ENCODE results near the gene ANKZF1.
"Not testable (repeated sequence)": the region's sequence is repeated elsewhere in the genome, so short reads cannot be mapped to it uniquely, and the experiment has no call there.

Gene ANKZF1

DNA sequence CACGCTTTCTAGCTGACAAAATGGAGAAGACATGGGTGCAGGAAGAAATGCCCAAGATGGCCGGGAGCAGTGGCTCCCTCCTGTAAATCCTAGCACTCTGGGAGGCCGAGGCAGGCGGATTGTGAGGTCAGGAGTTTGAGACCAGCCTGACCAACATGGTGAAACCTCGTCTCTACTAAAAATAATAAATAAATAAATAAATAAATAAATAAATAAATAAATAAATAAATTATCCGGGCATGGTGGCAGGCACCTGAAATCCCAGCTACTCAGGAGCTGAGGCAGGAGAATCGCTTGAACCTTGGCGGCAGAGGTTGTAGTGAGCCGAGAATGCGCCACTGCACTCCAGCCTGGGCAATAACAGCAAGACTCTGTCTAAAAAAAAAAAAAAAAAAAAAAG lies 29.3 kb downstream of the ANKZF1 start:
- DNase-seq = not testable (repeated sequence)

DNA sequence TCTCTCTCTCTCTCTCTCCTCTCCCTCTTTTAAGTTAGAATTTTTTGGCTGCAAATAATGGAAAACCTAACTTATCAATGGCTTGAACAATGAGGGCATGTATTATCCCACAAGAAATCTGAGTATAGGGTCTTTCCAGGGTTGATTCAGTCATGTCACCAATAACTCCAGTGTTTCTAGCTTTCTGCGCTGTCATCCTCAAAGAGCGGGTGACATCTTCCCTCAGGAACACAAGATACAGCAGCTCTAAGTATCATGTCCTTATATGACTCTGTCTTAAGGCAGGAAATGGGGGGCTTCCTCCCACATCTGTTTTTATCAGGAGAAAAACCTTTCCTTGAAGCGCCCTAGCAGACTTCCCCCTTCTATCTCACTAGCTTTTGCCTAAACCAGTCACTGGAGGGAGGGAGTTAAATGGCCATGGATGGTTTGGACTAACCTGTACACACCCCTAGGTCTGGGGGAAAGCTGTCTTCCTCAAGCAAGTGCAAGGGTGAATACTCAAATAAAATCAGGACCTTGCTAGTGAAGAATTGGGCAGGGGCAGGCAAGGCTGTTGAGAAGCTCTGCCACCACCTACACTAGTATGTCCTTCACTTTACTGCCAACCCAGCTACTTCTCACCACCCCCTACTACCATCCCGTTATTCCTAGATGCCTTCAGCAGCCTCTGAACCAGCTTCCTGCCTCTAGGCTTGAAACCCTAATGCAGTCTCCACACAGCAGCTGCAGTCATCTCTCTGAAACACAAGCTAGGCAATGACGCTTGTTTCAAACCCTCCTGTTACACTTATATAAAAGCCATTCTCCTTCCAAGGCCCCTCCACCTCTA lies 31.6 kb downstream of the ANKZF1 start:
- DNase-seq = no peak

DNA sequence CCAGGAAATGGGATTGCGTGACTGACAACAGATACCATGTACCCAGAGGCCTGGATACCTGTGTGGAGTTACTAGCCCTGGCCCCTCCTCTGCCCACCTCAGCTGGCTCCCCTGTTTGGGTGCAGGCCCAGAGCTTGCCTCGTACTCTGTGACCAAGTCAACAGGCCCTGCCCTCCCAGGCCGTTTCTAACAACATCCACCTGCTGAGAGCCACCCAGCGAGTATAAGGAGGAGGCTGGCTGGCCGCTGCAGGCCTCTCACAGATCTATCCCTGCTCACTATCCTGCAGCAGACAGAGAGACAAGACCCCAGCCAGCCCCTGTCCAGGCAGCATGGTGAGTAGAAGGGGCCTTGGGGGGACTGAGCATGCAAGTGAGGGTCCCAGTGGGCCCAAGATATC lies 36.6 kb downstream of the ANKZF1 start:
- no peak for DNase-seq

DNA sequence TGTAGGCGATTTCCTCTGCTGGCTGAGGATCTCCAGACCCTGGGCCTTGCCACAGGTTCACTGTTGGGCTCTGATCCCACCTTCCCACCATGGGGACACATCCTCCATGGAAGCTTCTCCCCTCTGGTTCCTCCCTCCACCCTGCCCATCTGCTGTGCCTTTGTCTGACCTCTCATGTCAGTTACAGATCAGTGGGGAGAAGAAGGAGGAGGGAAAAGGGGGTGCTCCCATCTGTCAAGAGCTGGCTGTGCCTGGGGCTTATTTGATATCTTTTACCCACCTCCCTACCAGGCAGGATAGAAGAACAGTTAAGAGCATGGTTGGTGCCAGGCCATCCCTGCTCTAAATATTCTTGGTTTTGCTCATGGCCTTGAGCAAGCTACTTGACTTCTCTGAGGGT lies 37.3 kb downstream of the ANKZF1 start:
- peak; percentile 53 for DNase-seq

DNA sequence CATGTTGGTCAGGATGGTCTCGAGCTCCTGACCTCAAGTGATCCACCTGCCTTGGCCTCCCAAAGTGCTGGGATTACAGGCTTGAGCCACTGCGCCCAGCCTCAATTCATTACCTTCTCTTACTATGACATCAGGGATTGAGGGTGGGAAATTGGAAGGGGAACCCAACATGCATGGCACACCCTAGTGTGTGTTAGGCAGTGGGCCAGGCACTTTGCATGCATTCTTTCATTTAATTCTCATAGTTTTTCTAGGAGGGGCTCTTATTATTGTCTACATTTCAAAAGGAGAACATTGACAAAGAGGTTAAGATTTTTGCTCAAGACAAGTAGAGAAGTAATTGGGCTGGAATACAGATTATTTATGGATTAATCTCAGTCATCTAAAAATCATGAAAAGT lies 38.7 kb downstream of the ANKZF1 start:
- no peak for DNase-seq

DNA sequence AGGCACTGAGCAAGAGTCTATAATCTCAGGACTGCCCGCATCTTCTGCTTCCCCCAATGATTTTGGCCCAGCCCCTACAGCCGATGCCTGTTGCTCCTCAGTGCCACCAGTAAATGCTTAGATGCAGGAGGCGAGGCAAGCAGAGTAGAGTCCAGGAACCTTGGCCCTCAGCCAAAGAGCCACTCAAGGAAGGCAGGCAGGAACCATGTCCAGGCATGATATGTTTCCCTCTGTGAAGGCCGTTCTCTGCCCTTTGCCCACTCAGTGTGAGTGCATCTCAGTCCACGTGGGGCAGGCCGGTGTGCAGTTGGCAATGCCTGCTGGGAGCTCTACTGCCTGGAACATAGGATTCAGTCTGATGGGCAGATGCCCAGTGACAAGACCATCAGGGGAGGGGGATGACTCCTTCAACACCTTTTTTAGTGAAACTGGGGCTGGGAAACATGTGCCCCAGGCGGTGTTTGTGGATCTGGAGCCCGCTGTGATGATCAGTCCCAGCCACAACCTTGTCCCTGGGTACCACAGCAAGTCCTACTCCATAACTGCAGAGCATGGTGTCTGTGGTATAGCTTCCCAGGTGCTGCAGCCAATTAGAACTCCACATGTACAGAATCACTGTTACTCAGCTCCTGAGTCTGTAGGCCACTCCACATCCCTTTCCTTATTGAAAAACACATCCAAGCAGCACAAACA lies 39.9 kb downstream of the ANKZF1 start:
- DNase-seq = no peak

DNA sequence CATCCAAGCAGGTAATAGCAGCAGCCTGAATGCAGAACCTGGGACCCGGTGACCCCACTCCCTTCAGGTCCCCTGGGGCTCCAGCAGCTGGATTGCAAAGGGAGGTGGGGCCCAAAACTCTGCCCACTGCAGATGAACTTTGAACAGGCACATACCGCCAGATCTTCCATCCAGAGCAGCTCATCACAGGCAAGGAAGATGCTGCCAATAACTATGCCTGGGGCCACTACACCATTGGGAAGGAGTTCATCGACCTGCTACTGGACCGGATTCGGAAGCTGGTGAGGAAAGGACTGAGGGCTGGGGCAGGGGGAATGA lies 40.4 kb downstream of the ANKZF1 start:
- no peak for DNase-seq

DNA sequence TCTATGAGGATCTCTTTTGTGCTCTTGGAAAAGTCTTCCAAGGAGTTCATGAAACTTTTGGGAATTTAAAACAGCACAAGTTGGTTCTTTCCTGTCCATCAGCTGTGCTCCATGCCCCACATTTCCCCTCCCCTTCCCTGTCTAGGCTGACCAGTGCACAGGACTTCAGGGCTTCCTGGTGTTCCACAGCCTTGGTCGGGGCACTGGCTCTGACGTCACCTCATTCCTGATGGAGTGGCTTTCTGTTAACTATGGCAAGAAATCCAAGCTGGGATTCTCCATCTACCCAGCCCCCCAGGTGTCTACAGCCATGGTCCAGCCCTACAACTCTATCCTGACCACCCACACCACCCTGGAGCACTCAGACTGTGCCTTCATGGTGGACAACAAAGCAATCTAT lies 41.4 kb downstream of the ANKZF1 start:
- no peak for DNase-seq

DNA sequence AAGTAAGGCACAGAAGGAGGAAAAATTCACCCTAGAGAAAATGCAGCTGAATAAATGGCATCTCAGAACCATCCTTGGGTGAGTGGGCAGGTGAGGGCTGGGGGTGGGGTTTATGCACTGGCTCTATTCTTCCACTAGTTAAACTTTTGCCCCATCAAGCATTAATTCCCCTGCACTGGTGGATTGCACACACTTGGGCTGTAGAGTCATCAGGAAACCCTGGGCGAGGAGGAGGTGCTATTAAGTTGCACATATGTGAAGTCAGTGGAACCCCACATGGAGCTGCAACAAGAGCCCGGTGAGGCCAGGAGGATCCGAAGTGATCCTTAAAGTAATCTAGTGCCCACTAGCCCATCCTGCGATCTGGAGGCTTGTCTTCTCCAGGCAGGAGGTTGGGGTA lies 42.8 kb downstream of the ANKZF1 start:
- no peak for DNase-seq

DNA sequence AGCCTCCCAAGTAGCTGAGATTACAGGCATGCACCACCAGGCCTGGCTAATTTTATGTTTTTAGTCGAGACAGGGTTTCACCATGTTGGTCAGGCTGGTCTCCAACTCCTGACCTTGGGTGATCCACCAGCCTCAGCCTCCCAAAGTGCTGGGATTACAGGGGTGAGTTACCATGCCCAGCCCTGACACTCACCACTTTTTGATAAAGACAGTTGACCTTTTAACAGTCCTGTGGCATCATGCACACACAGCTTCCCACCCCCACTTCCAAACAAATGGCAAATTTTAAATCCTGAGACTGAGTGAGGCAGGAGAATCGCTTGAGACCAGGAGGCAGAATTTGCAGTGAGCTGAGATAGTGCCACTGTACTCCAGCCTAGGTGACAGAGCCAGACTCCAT lies 43.4 kb downstream of the ANKZF1 start:
- peak; percentile 51 for DNase-seq

DNA sequence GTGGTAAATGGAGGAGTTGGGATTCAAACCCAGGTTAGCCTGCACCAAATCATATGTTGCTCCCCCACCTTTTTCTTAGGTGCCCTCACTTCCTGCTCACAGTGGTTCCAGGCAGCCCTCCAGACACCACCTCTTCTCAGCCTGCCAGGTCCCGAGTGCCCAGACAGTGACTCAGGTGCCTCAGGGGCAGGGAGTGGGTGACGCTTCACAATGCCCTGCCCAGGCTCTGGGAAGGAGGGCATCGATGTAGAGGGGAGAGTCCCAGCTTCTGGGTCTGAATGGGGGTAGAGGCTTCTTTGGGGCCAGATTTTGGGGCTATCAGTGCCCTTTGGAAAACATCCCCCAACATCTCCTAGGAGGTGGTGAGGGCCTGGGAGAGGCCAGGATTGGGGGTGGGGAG lies 44.3 kb downstream of the ANKZF1 start:
- no peak for DNase-seq

DNA sequence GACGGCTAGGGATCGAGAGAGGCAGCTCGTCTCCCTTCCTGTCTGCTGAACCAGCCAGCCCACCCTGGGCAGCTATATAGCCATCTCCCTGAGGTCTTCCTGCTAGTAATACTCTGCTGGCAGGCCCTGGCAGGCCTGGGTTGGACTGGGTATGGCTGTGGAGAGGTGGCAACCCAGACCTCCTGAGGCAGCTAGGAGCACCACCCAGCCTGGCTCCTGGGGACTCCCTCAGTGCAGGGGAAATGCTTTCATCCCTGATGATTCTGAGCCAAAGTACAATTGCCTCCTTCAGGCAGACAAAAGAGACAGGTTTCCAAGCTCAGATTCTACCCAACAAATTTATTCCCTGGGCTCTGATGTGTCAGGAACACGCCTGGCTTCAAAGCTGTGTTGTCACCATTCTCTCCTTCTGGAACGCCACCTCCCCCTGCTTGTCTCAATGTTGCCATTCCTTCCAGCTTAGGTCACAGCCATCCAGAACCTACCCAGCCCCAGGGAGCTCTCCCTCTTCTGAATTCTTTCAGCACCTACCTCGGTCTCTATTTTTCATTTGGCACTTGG lies 44.8 kb downstream of the ANKZF1 start:
- no peak for DNase-seq

DNA sequence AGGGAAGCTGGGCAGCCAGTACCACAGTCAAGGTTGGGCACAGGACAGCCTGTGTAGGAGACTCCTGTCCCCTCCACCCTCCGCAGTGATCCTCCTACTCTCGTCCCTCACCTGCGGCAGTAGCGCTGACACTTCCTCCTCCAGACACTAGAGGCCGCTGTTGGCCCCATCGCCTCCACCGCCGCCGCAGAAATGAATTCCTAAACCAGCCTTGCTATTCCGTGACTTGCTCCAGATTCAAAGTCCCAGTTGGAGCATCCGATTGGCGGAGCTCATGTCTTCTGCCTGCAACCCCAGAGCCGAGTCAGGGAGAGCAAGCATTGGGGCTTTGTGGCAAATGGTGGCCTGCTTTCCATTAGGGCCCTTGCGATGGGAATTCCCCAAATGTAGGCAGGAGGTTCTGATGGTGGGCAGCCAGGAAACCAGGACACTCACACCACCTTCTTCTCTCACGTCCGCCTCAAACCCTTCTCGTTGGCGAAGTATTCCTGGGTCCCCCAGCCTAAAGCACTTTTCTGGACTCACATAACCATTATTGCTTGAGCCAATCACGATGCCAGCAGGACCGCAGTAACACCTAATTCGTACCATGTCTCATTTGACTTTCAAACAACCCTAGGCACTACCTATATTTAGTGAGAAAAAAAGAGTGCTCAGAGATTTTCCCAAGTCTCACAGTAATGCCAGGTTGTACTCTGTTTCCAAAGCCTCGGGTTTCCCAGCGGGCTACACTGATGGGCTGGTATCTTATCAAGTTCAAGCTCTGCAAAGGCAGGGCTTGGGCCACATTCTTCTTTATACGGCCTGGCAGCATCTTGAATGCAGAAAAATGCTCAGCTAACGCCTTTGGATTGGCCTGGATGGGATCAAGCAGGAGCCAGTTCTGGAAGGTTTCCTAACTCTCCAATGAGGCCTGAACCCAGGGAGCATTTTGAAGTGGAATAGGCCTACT lies 48.4 kb downstream of the ANKZF1 start:
- DNase-seq = peak; percentile 76

DNA sequence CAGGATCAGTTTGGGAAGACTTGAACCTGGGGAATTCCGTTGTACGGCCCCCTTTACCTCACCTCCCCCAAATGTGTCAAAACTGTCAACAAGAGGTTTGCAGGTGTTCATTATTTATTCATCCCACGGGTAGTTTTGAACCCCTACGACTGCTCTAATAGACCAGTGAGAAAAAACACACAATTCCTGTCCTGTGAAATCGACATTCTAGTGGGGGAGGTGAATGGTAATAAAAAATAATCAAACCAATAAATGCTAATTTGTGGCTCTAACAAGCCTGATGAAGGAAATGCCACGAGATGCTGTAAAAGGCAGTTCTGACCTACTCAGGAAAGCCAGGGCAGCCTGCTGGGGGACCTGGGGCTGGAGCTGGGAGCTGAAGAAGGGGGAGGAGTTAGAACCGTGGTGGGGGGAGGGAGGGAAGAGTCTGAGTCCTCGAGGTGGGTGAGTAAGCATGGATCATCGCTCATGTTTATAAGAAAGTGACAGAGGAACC lies 49.1 kb downstream of the ANKZF1 start:
- no peak for DNase-seq

DNA sequence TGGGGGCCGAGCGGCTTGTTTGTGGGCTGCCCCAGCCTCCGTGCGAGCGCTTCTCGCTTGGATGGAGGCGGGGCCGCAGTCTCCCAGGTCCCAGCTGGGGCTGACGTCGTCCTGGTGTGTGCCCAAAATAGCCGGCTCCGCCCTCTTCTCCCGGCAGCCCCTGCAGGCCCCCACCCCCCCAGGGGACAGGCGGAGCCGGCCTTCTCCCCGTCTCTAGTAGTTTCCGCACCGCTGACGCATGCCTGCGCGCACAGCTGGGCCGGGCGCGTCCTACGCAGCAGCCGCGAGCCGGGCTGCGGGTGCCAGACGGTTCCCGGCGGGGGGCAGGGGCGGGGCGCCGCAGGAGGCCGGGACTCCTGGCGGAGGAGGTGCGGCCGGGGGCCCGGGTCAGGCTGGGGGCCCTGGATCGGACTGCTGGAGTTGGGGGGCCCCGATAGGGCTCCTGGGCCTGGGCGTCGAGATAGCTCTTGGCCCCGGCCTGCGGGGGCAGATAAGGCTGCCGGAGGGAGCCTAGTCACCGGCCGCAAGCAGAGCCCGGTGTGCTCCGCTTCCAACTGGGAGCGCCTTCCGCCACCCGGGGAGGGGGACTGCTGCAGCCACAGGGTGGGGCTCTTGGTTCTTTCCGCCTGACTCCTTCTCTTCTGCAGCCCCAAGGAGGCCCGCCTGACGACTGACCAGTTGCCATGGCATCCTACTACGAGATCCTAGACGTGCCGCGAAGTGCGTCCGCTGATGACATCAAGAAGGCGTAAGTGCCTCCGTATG lies 49.7 kb downstream of the ANKZF1 start, which contains the start of gene DNAJB2:
Gene DNAJB2, plus strand, starts transcription at position 216 of the 765 bp plus-strand sequence. Its CDS starts 468 bp downstream, at position 684.
- DNase-seq = peak; percentile 98

DNA sequence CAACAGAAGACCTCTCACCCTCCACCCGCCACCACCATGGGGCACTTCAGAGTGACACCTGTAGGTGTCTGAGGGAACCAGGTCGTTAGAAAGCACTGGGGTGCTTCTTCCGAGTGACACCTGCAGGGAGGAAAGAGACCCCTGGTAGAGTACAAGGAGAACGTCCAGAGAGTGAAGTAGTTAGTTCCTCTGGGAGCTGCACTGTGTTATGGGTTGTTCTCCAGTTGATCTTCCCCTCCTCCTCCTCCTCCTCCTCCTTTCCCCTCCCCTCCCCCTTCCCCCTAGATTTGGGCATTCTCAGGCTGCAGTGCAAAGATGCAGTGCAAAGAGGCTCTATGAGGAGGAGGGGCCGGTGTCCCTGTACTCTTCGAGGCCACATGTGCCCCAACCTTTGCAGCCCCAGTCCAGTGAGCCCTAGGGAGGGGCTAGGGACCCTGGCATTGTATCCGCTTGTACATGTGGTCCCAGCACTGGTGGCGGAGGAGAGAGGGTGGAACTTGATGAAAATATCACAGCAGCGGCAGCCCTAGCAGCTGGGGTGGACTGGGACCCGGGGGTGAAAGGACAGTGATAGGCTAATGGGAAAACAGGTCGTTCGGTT lies 50.4 kb downstream of the ANKZF1 start:
- no peak for DNase-seq

DNA sequence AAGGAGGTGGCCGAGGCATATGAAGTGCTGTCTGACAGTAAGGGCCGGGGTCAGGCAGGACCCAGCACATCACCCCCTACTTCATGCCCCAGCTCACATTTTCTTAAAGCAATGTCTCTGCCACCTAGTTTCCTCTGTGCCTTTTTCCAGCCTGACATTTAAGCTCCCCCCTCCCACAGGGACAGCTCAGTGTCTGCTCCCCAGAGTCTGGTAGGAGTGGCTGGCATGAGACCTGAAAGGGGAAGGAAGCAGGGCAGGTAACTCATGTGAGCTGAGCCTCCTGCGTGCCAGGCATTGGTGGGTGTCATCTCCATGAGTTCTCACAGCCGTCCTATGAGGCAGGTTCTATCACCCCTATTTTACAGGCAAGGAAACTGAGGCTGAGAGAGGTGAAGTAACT lies 51.0 kb downstream of the ANKZF1 start:
- DNase-seq = no peak

DNA sequence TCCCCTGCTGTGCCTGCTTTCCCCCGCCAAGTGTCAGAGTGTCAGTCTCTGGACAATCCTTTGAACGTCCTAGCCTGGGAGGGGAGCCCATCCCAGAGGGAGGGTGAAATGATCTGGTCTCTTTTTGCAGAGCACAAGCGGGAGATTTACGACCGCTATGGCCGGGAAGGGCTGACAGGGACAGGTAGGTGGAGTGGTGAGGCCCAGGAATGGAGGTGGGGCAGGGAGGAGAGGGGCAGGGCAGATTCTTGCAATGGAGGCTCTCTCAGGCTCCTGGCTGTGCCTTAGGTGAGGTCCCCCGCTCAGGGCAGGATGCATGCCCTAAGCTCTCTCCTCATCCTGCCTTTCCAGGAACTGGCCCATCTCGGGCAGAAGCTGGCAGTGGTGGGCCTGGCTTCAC lies 52.0 kb downstream of the ANKZF1 start:
- no peak for DNase-seq

DNA sequence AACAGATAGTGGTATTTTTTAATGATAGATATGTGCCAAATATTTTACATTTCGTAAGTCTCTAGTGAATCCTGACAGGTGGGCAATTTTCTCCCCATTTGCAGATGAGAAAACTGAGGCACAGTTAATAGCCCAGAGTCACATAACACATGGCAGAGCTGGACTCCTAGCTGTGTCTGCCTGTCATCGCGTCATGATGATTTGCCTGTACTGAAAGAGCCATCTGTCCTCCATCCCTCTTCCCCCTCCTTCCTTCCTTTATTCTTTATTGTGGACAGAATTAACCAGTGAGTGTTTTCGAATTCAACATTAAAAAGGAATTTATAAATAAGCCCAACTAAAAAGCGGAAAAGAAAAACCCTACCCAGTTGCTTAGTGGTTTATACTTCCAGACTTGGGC lies 52.8 kb downstream of the ANKZF1 start:
- DNase-seq = no peak

DNA sequence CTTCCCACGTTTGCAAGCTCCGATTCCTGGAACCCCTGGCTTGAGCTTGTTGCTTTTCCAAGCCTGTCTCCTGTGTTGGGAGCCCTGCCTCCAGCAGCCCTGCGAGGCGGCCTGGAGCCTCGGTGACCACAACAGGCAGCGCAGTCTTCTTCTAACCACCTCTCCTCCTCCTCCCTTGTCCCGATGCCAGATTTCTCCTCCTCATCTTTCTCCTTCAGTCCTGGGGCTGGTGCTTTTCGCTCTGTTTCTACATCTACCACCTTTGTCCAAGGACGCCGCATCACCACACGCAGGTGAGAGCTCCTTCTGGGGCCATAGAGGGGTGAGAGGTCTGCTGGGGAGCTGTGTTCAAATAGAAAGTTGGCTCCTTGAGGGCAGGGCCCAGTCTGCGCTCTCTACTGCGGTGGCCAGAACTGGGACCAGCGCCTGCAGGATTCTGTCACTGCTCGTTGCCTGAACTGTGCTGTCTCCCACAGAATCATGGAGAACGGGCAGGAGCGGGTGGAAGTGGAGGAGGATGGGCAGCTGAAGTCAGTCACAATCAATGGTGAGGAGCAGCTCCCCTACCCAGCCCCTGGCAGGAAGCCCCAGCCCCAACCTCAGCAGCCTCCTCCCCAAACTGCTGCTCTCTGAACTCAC lies 53.5 kb downstream of the ANKZF1 start:
- DNase-seq = no peak
